KMS-11 (cell line): ENCODE measurements around the gene CCSER1.

Experiments
- H2AFZ ChIP-seq: fragments of 200-600 bp; sonication (generic); 2 replicates; pipeline ENCODE4 v1.6.1; 2016; ENCODE audit warnings: antibody characterized with exemption, mixed run types, low read depth
- H3K27ac ChIP-seq: fragments of 200-600 bp; sonication (generic); 2 replicates; pipeline ENCODE4 v1.6.1; 2016; ENCODE audit warnings: mild to moderate bottlenecking, mixed run types
- H3K27me3 ChIP-seq: fragments of 200-600 bp; sonication (generic); 2 replicates; pipeline ENCODE4 v1.6.1; 2017; ENCODE audit warnings: mild to moderate bottlenecking, low read depth, mixed run types, moderate library complexity; ENCODE audit not compliant: insufficient read depth
- H3K36me3 ChIP-seq: fragments of 200-600 bp; sonication (generic); 2 replicates; pipeline ENCODE4 v1.6.1; 2017; ENCODE audit warnings: mild to moderate bottlenecking, mixed run types; ENCODE audit not compliant: insufficient read depth
- H3K4me1 ChIP-seq: fragments of 200-600 bp; sonication (generic); 2 replicates; pipeline ENCODE4 v1.6.1; 2016; ENCODE audit warnings: mild to moderate bottlenecking, low read depth, mixed run types; ENCODE audit not compliant: poor library complexity, severe bottlenecking
- H3K4me2 ChIP-seq: fragments of 200-600 bp; sonication (generic); 2 replicates; pipeline ENCODE4 v1.7.0; 2016; ENCODE audit warnings: mild to moderate bottlenecking, mixed run types
- H3K4me3 ChIP-seq: fragments of 200-600 bp; sonication (generic); IDR thresholded peaks from 2 replicates; pipeline ENCODE4 v1.6.1; 2017; ENCODE audit warnings: low read depth, low read length, mixed read lengths; ENCODE audit not compliant: insufficient read depth
- H3K79me2 ChIP-seq: fragments of 200-600 bp; sonication (generic); 2 replicates; pipeline ENCODE4 v1.6.1; 2016; ENCODE audit warnings: low read depth, mixed run types; ENCODE audit not compliant: insufficient read depth
- H3K9ac ChIP-seq: fragments of 200-600 bp; sonication (generic); 2 replicates; pipeline ENCODE4 v1.6.1; 2016; ENCODE audit warnings: mild to moderate bottlenecking, mixed run types
- H4K20me1 ChIP-seq: fragments of 200-600 bp; sonication (generic); 2 replicates; pipeline ENCODE4 v1.6.1; 2016; ENCODE audit warnings: mild to moderate bottlenecking, mixed run types; ENCODE audit not compliant: insufficient read depth
- CTCF ChIP-seq: fragments of 200-600 bp; sonication (generic); conservative IDR thresholded peaks from 2 replicates; pipeline ENCODE4 v1.6.1; 2017; ENCODE audit warnings: low read depth, mild to moderate bottlenecking, antibody characterized with exemption, low read length, moderate library complexity, mixed read lengths

CCSER1 gene

GRCh38 chr4:90241008-90241407, 113.8 kb downstream of the CCSER1 start:
- H4K20me1 ChIP-seq = no peaks in the 10 kb centered on the region
- no peak for TF ChIP-seq CTCF
- no peak overlapping the region for H3K9ac ChIP-seq
- H2AFZ ChIP-seq = no peak overlapping the region
- no peaks in the 10 kb centered on the region for H3K4me1 ChIP-seq
- H3K27ac ChIP-seq = no peak overlapping the region
- H3K79me2 ChIP-seq = no peaks in the 10 kb centered on the region
- no peaks in the 10 kb centered on the region for H3K36me3 ChIP-seq
- H3K4me2 ChIP-seq = no peak overlapping the region
- H3K27me3 ChIP-seq = no peaks in the 10 kb centered on the region
- no peak overlapping the region for H3K4me3 ChIP-seq

DNA sequence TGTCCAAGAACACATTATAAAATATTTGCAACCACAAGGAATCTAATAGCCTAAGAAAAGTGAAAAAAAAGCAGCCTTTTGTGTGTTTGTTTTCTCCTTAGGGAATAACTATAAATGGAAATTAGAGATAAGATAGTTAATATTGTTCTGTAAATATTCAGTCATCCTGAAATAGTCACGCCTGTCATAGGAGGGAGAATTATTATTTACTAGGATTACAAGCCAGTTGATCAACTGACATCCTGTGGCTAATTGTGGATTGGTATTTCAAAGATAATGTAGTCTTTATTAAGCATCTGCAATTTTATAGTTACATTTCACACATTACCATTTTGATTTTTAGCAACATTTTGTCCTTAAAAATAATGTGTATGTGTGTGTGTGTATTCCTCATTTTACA, 118.6 kb downstream of the CCSER1 start:
- Histone ChIP-seq H2AFZ (no peak overlapping the region), H3K27me3 (no peaks in the 10 kb centered on the region), H3K4me1 (no peaks in the 10 kb centered on the region), H3K27ac (no peak overlapping the region), H4K20me1 (no peaks in the 10 kb centered on the region), H3K79me2 (no peaks in the 10 kb centered on the region), H3K36me3 (no peaks in the 10 kb centered on the region), H3K9ac (no peak overlapping the region), H3K4me2 (no peak overlapping the region), H3K4me3 (no peak overlapping the region)
- TF ChIP-seq CTCF = no peak

- H3K36me3 ChIP-seq = no peaks in the 10 kb centered on the region
- H3K4me3 ChIP-seq = no peak overlapping the region
- TF ChIP-seq CTCF = no peak
- H4K20me1 ChIP-seq = no peaks in the 10 kb centered on the region
- H3K4me1 ChIP-seq = no peaks in the 10 kb centered on the region
- H3K79me2 ChIP-seq = no peaks in the 10 kb centered on the region
- H2AFZ ChIP-seq = no peak overlapping the region
- H3K4me2 ChIP-seq = no peak overlapping the region
- H3K27me3 ChIP-seq = no peaks in the 10 kb centered on the region
- no peak overlapping the region for H3K27ac ChIP-seq
- H3K9ac ChIP-seq = no peak overlapping the region
These were observed 119.6 kb downstream of the CCSER1 start for GRCh38 chr4:90246816-90247215.

- no peak for TF ChIP-seq CTCF
- no peak overlapping the region for H3K27ac ChIP-seq
- no peaks in the 10 kb centered on the region for H4K20me1 ChIP-seq
- H3K36me3 ChIP-seq = no peaks in the 10 kb centered on the region
- no peak overlapping the region for H3K9ac ChIP-seq
- H3K79me2 ChIP-seq = no peaks in the 10 kb centered on the region
- no peak overlapping the region for H3K4me3 ChIP-seq
- no peaks in the 10 kb centered on the region for H3K27me3 ChIP-seq
- no peak overlapping the region for H2AFZ ChIP-seq
- no peaks in the 10 kb centered on the region for H3K4me1 ChIP-seq
- no peak overlapping the region for H3K4me2 ChIP-seq
These were observed 127.2 kb downstream of the CCSER1 start for GRCh38 chr4:90254357-90254756.

DNA sequence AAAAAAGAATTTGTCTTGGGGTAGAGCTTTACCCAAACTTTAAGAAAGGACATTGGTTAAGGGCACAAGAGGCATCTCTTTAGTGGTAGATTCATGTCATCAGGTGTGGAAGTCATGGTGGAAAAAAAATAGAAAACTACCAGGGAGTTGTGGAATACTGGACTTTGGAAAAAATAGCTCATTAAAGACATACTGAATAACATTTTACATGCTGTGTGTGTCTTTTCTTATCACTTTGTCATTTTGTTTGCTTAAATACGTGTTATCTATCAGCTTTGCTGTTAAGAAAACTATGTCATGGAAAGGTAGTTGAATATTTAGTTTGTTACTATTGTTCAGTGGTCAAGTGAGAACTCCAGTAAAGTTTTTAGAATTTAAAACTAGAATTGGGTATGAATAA, 147.0 kb downstream of the CCSER1 start:
- Histone ChIP-seq H3K4me2 (no peak overlapping the region), H2AFZ (no peak overlapping the region), H3K27ac (no peak overlapping the region), H3K27me3 (no peaks in the 10 kb centered on the region), H3K4me1 (no peaks in the 10 kb centered on the region), H3K79me2 (no peaks in the 10 kb centered on the region), H3K36me3 (no peaks in the 10 kb centered on the region), H3K4me3 (no peak overlapping the region), H3K9ac (no peak overlapping the region), H4K20me1 (no peaks in the 10 kb centered on the region)
- TF ChIP-seq CTCF = no peak
